DND-41 (cell line): ENCODE measurements around the gene TSHZ2.

ENCODE experiments used
- CTCF ChIP-seq: IDR thresholded peaks from 2 replicates; pipeline ENCODE4 v1.5.1; 2012; ENCODE audit warnings: borderline replicate concordance, low read length, moderate library complexity, mild to moderate bottlenecking; ENCODE audit not compliant: poor library complexity, severe bottlenecking; ENCODE audit errors: extremely low read depth
- EZH2 ChIP-seq: IDR thresholded peaks from 3 replicates; pipeline ENCODE4 v1.6.1; 2012; ENCODE audit warnings: borderline replicate concordance, low read depth, mild to moderate bottlenecking, moderate library complexity, low read length, inconsistent platforms; ENCODE audit not compliant: severe bottlenecking

- TF ChIP-seq CTCF (no peak), EZH2 (no peak)
These were observed 187.0 kb downstream of the TSHZ2 start for GRCh38 chr20:53159160-53159559.
